HepG2 (cell line): Measurements from ENCODE around the gene RCAN2. TPM values are rescaled to one million over a fixed set of nuclear protein-coding genes. Genes with fewer than 3 reads are reported as not detected.

ENCODE experiments used
- ATAC-seq: fragments of 200-7000 bp; cut with Tn5 transposase; 3 replicates; pipeline ENCODE4 v1.9.1; 2020; ENCODE audit warnings: mild to moderate bottlenecking, moderate library complexity
- BruUV-seq: library from RNA; stranded (reverse); fragments of 400-500 nt; replicated peaks from 2 replicates; lab custom pipeline; 2021; lab: Mats Ljungman, UMichigan
- CTCF ChIA-PET: fragments of 300-600 bp; formaldehyde crosslinking; extraction: SDS; loops from one replicate; lab custom pipeline; 2021; ENCODE audit warnings: low total read pairs, inconsistent platforms, low intra/inter-chr PET ratio; lab: Yijun Ruan, JAX
- POLR2A ChIA-PET: fragments of 350-600 bp; sonication (Branson Sonifier 250); formaldehyde crosslinking; loops from one replicate; lab custom pipeline; 2020; ENCODE audit warnings: antibody characterized with exemption, inconsistent platforms; lab: Yijun Ruan, JAX
- DNase-seq: peaks from one replicate; pipeline ENCODE4 v3.0.0-alpha.2; 2015; ENCODE audit warnings: low spot score
- FAIRE-seq: peaks from 3 replicates; lab custom pipeline; 2011; peaks lifted over from hg19 to GRCh38; lab: Jason Lieb, UNC
- H2AFZ ChIP-seq: one replicate; pipeline ENCODE4 v1.6.1; 2011; ENCODE audit warnings: low read length, inconsistent platforms
- H3K27ac ChIP-seq: fragments of 300-600 bp; 3 replicates; pipeline ENCODE4 v1.8.0; 2011; ENCODE audit warnings: mixed run types, mild to moderate bottlenecking, mixed read lengths, low read length, inconsistent platforms; ENCODE audit not compliant: insufficient read depth; ENCODE audit errors: extremely low read length
- H3K27me3 ChIP-seq, 2 experiments: fragments of 200-600 bp in 1 of 2; 2 replicates in 1 of 2; 3 replicates in 1 of 2; pipeline versions ENCODE4 v1.6.0 to v1.8.0; 2011; ENCODE audit warnings: low read length in 2 of 2, mild to moderate bottlenecking in 2 of 2, moderate library complexity in 2 of 2, inconsistent platforms in 1 of 2; ENCODE audit not compliant: insufficient read depth in 2 of 2, control insufficient read depth in 1 of 2
- H3K36me3 ChIP-seq, 2 experiments: fragments of 200-600 bp in 1 of 2; replicated peaks in 1 of 2; 2 replicates in 1 of 2; 3 replicates in 1 of 2; pipeline versions ENCODE4 v1.5.1 to v1.8.0; 2011; ENCODE audit warnings: low read length in 2 of 2, inconsistent platforms in 1 of 2; ENCODE audit not compliant: insufficient read depth in 2 of 2, control insufficient read depth in 1 of 2
- H3K4me1 ChIP-seq: 2 replicates; pipeline ENCODE4 v1.5.1; 2012; ENCODE audit warnings: low read length, inconsistent platforms; ENCODE audit not compliant: insufficient read depth
- H3K4me2 ChIP-seq: 2 replicates; pipeline ENCODE4 v1.6.0; 2011; ENCODE audit warnings: low read depth, low read length, inconsistent platforms
- H3K4me3 ChIP-seq, 3 experiments: fragments of 200-600 bp in 1 of 3; sonication (generic), shearing (Covaris generic) in 1 of 3; replicated peaks in 1 of 3; 2 replicates each; pipeline ENCODE4 v1.5.1; 2011 to 2016; ENCODE audit warnings: low read length in 3 of 3, inconsistent platforms in 2 of 3, low read depth in 2 of 3, mild to moderate bottlenecking in 2 of 3, control low read depth in 1 of 3, mixed read lengths in 1 of 3; ENCODE audit not compliant: insufficient read depth in 1 of 3
- H3K79me2 ChIP-seq: one replicate; pipeline ENCODE4 v1.6.1; 2011; ENCODE audit warnings: low read length, inconsistent platforms; ENCODE audit not compliant: insufficient read depth
- H3K9ac ChIP-seq: 2 replicates; pipeline ENCODE4 v1.6.0; 2011; ENCODE audit warnings: mild to moderate bottlenecking, low read depth, low read length, inconsistent platforms; ENCODE audit not compliant: insufficient read depth
- H3K9me3 ChIP-seq: 2 replicates; pipeline ENCODE4 v1.5.1; 2012; ENCODE audit warnings: mild to moderate bottlenecking, low read length
- H4K20me1 ChIP-seq: 2 replicates; pipeline ENCODE4 v1.6.0; 2011; ENCODE audit warnings: inconsistent platforms, mild to moderate bottlenecking, low read length, moderate library complexity; ENCODE audit not compliant: insufficient read depth
- MXI1 ChIP-seq: IDR thresholded peaks from 3 replicates; pipeline ENCODE4 v1.6.1; 2012; ENCODE audit warnings: low read depth, low read length, inconsistent platforms, borderline replicate concordance
- NFYC ChIP-seq: IDR thresholded peaks from 2 replicates; pipeline ENCODE4 v1.6.1; 2016; ENCODE audit warnings: missing genetic modification reagents, missing compliant biosample characterization
- YY1 ChIP-seq: IDR thresholded peaks from 2 replicates; pipeline ENCODE4 v1.6.1; 2011; ENCODE audit warnings: low read length, low read depth, moderate library complexity, mild to moderate bottlenecking; ENCODE audit not compliant: insufficient read depth, insufficient replicate concordance
- ZNF501 ChIP-seq: sonication (generic); formaldehyde crosslinking; IDR thresholded peaks from 2 replicates; pipeline ENCODE4 v1.5.1; 2020; ENCODE audit warnings: mild to moderate bottlenecking, moderate library complexity, missing genetic modification reagents
- ZNF572 ChIP-seq: sonication (generic); formaldehyde crosslinking; IDR thresholded peaks from 2 replicates; pipeline ENCODE4 v1.5.1; 2020; ENCODE audit warnings: mild to moderate bottlenecking, missing genetic modification reagents
- ZNF614 ChIP-seq: IDR thresholded peaks from 2 replicates; pipeline ENCODE4 v1.6.1; 2018; ENCODE audit warnings: missing biosample characterization, missing genetic modification reagents, inconsistent platforms, borderline replicate concordance
- WGBS: methylation state at CpG from one replicate; pipeline ENCODE4 v1.1.6; 2017; ENCODE audit warnings: low lambda C conversion rate; 5-methylcytosine and 5-hydroxymethylcytosine counted together
- in situ Hi-C: cut with HindIII; loops from 2 replicates; pipeline ENCODE4 v1.10.0; 2017; ENCODE audit warnings: low pct_unique_long_range_greater_than_20kb; ENCODE audit not compliant: extremely low pct_ligation_motif_present
- intact Hi-C: fragments of 100-400 bp; cut with micrococcal nuclease; formaldehyde crosslinking; loops from one replicate; pipeline ENCODE4 v1.10.0; 2022; ENCODE audit not compliant: unreplicated experiment
- polyA plus RNA-seq, 8 experiments: library from polyadenylated mRNA; depleted of rRNA in 3 of 8; stranded (reverse) in 7 of 8; unstranded in 1 of 8; fragments of >200 nt; fragmentation: Illumina TruSeq in 4 of 8; extraction: Trizol in 4 of 8; gene quantifications; 2 replicates each; pipeline versions ENCODE4 v1.2.1 to v1.2.3, GENCODE V29; 2011 to 2016; ENCODE audit warnings: low read depth in 4 of 8, missing spikeins in 1 of 8, mixed read lengths in 1 of 8; ENCODE audit not compliant: insufficient read depth in 1 of 8
- total RNA-seq, 5 experiments: library from RNA; depleted of rRNA; stranded (reverse); fragments of >200 nt; fragmentation: Illumina TruSeq; extraction: Trizol; gene quantifications; 2 replicates each; pipeline ENCODE4 v1.2.3, GENCODE V29; 2016; ENCODE audit warnings: low read depth in 1 of 5

Gene RCAN2
- total and polyA plus RNA-seq, 2 of the 13 experiments (the other 11 are each of a cell fraction or from before 2014, with no cell fraction given) = not detected

DNA sequence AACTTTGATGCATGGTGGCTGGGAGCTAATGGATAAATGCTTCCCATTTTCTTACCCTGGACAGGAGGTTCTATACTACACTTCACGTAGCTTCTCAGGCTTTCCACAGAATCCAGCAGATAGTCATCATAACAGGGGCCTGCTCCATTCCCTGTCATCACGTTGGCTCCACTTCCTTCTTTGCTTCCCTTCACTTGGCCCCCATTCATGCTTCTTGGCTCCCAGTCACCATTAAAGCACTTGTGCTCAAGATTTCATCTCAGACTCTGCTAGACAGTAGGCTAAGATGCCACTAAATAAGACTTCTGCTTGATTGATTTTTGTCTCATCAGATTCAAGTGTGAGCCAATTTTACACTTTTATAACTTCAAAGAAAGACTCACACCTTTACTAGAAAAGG is 186.0 kb downstream of the RCAN2 start:
- H3K79me2 ChIP-seq = no peaks in the 10 kb centered on the region
- no peak for DNase-seq
- H3K27me3 ChIP-seq = peaks cover 0 to 2% of the 10 kb centered on the region in 2 experiments; a peak in 2 of 5 replicates
- H3K4me1 ChIP-seq = no peaks in the 10 kb centered on the region
- H3K27ac ChIP-seq = no peak overlapping the region
- BruUV-seq = no TSS peak
- TF ChIP-seq YY1 (no peak), NFYC (no peak), ZNF614 (CRISPR knock-in tag) (no peak)
- H4K20me1 ChIP-seq = no peaks in the 10 kb centered on the region
- CTCF ChIA-PET = no interaction called here
- H3K4me3 ChIP-seq = no peak overlapping the region
- H3K4me2 ChIP-seq = no peak overlapping the region
- no peak overlapping the region for H3K9ac ChIP-seq
- POLR2A ChIA-PET = no interaction called here
- H2AFZ ChIP-seq = no peak overlapping the region
- in situ Hi-C loops = no loop called here
- ATAC-seq = no peak
- 0% methylated on average over 2 of the region's 2 CpGs for WGBS
- FAIRE-seq = no peak
- no peaks in the 10 kb centered on the region for H3K36me3 ChIP-seq
- intact Hi-C loops = no loop called here
- H3K9me3 ChIP-seq = no peaks in the 10 kb centered on the region

DNA sequence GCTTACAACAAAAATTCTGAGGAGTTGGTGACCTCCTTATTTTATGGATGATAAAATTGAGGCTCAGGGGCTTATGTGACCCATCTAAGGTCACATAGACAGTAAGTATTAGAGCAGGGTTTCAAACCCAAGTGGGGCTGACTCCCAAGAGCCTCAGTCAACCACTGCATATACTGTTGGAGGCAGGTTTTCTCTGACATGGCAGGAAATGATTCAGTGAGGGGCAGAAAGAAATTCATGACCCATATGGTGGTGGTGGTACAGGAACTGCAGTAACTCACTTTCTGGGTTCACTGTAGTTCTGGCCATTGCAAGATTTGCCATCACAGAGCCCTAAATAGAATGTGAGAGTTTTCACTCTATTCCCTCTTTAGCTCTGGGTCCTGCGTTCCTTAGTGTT is 188.4 kb downstream of the RCAN2 start:
- H3K79me2 ChIP-seq = no peaks in the 10 kb centered on the region
- intact Hi-C loops (no loop called here), in situ Hi-C loops (no loop called here)
- peaks cover 0 to 2% of the 10 kb centered on the region in 2 experiments; a peak in 1 of 5 replicates for H3K27me3 ChIP-seq
- H3K36me3 ChIP-seq = no peaks in the 10 kb centered on the region
- H4K20me1 ChIP-seq = no peaks in the 10 kb centered on the region
- H2AFZ ChIP-seq = no peak overlapping the region
- H3K4me3 ChIP-seq = no peak overlapping the region
- H3K9ac ChIP-seq = no peak overlapping the region
- H3K4me2 ChIP-seq = no peak overlapping the region
- H3K27ac ChIP-seq = no peak overlapping the region
- FAIRE-seq (no peak), ATAC-seq (no peak), DNase-seq (no peak)
- TF ChIP-seq ZNF501 (CRISPR knock-in tag) = no peak
- no peak for TF ChIP-seq ZNF572
- no peak for TF ChIP-seq MXI1
- H3K9me3 ChIP-seq = no peaks in the 10 kb centered on the region
- CTCF ChIA-PET = no interaction called here
- POLR2A ChIA-PET = no interaction called here
- H3K4me1 ChIP-seq = no peaks in the 10 kb centered on the region
- 0% methylated on average over 1 of the region's 1 CpG for WGBS
- no TSS peak for BruUV-seq
